ENCODE data around the gene NBAS.
"Not testable (repeated sequence)": the region's sequence is repeated elsewhere in the genome, so short reads cannot be mapped to it uniquely, and the experiment has no call there.

The NBAS gene

GRCh38 chr2:15363142-15363541, 198.0 kb downstream of the NBAS start:
- no peak for DNase-seq (ENCODE audit: low read depth)

- no peak for DNase-seq (ENCODE audit: low read depth)
Observed at GRCh38 chr2:15359716-15360531, 201.2 kb downstream of the NBAS start.

- DNase-seq (ENCODE audit: low read depth): no peak
Observed at GRCh38 chr2:15357922-15358321, 203.2 kb downstream of the NBAS start.

- no peak for DNase-seq (ENCODE audit: low read depth)
Observed at GRCh38 chr2:15357186-15357585, 203.9 kb downstream of the NBAS start.

GRCh38 chr2:15355386-15355785, 205.7 kb downstream of the NBAS start:
- DNase-seq (ENCODE audit: low read depth): no peak

- DNase-seq (ENCODE audit: low read depth): no peak
Observed at GRCh38 chr2:15354596-15355366, 206.4 kb downstream of the NBAS start.

GRCh38 chr2:15352363-15352762, 208.8 kb downstream of the NBAS start:
- DNase-seq (ENCODE audit: low read depth): no peak

- no peak for DNase-seq (ENCODE audit: low read depth)
Observed at GRCh38 chr2:15348636-15349035, 212.5 kb downstream of the NBAS start.

- DNase-seq (ENCODE audit: low read depth): no peak
Observed at GRCh38 chr2:15348045-15348444, 213.1 kb downstream of the NBAS start.

- no peak for DNase-seq (ENCODE audit: low read depth)
Observed at GRCh38 chr2:15346624-15347023, 214.5 kb downstream of the NBAS start.

GRCh38 chr2:15337996-15338666, 223.0 kb downstream of the NBAS start:
- no peak for DNase-seq (ENCODE audit: low read depth)

- no peak for DNase-seq (ENCODE audit: low read depth)
Observed at GRCh38 chr2:15334644-15335326, 226.3 kb downstream of the NBAS start.

- no peak for DNase-seq (ENCODE audit: low read depth)
Observed at GRCh38 chr2:15331787-15332186, 229.3 kb downstream of the NBAS start.

GRCh38 chr2:15325296-15325695, 235.8 kb downstream of the NBAS start:
- no peak for DNase-seq (ENCODE audit: low read depth)

- no peak for DNase-seq (ENCODE audit: low read depth)
Observed at GRCh38 chr2:15323227-15323626, 237.9 kb downstream of the NBAS start.

GRCh38 chr2:15321481-15321880, 239.7 kb downstream of the NBAS start:
- DNase-seq (ENCODE audit: low read depth): not testable (repeated sequence)

GRCh38 chr2:15316370-15316814, 244.7 kb downstream of the NBAS start:
- no peak for DNase-seq (ENCODE audit: low read depth)

- DNase-seq (ENCODE audit: low read depth): no peak
Observed at GRCh38 chr2:15315411-15315810, 245.7 kb downstream of the NBAS start.

GRCh38 chr2:15313657-15314056, 247.5 kb downstream of the NBAS start:
- DNase-seq (ENCODE audit: low read depth): no peak

- DNase-seq (ENCODE audit: low read depth): no peak
Observed at GRCh38 chr2:15311926-15312325, 249.2 kb downstream of the NBAS start.

- DNase-seq (ENCODE audit: low read depth): no peak
Observed at GRCh38 chr2:15311201-15311907, 249.8 kb downstream of the NBAS start.
